GM18505 (cell line): ENCODE data around the gene CERS1.

ENCODE experiments used
- ATAC-seq: cut with Tn5 transposase; IDR thresholded peaks from one replicate; pipeline ENCODE4 v1.9.1; 2021; ENCODE audit not compliant: unreplicated experiment
- POLR2A ChIP-seq: IDR thresholded peaks from 4 replicates; pipeline ENCODE4 v1.6.1; 2011; ENCODE audit warnings: borderline replicate concordance; ENCODE audit not compliant: insufficient read depth, insufficient read length; ENCODE audit errors: extremely low read depth

The CERS1 gene

GRCh38 chr19:18846862-18847548, 49.0 kb downstream of the CERS1 start:
- TF ChIP-seq POLR2A = no peak
- ATAC-seq = no peak

GRCh38 chr19:18845961-18846360, 50.0 kb downstream of the CERS1 start:
- no peak for ATAC-seq
- TF ChIP-seq POLR2A = no peak

GRCh38 chr19:18844806-18845329, 51.1 kb downstream of the CERS1 start:
- TF ChIP-seq POLR2A = no peak
- no peak for ATAC-seq

GRCh38 chr19:18843960-18844359, 52.0 kb downstream of the CERS1 start:
- no peak for TF ChIP-seq POLR2A
- no peak for ATAC-seq

GRCh38 chr19:18842166-18842565, 53.8 kb downstream of the CERS1 start:
- ATAC-seq = no peak
- no peak for TF ChIP-seq POLR2A

GRCh38 chr19:18841400-18841799, 54.6 kb downstream of the CERS1 start:
- TF ChIP-seq POLR2A = no peak

GRCh38 chr19:18840288-18841267, 55.4 kb downstream of the CERS1 start:
- TF ChIP-seq POLR2A = no peak
- ATAC-seq = no peak

More at GRCh38 chr19:18841400-18841799, 54.6 kb downstream of the CERS1 start:
- ATAC-seq = no peak

GRCh38 chr19:18839465-18840287, 56.3 kb downstream of the CERS1 start:
- ATAC-seq = no peak
- TF ChIP-seq POLR2A = no peak

GRCh38 chr19:18834644-18834984, 61.3 kb downstream of the CERS1 start:
- TF ChIP-seq POLR2A = no peak
- ATAC-seq = no peak

- TF ChIP-seq POLR2A = no peak
- no peak for ATAC-seq
Measured at GRCh38 chr19:18833849-18834643, 61.9 kb downstream of the CERS1 start.

- ATAC-seq = no peak
- no peak for TF ChIP-seq POLR2A
Measured at GRCh38 chr19:18833141-18833476, 62.8 kb downstream of the CERS1 start.
